Chondrocyte (in vitro differentiated cells): ENCODE results near the gene RPS14. TPM values are rescaled to one million over a fixed set of nuclear protein-coding genes. Genes with fewer than 3 reads are reported as not detected.
"Not testable (repeated sequence)": the region's sequence is repeated elsewhere in the genome, so short reads cannot be mapped to it uniquely, and the experiment has no call there.

ENCODE experiments used
- DNase-seq: peaks from one replicate; pipeline ENCODE4 v3.0.0; 2021; ENCODE audit warnings: mixed read lengths, low spot score
- H3K27ac Mint-ChIP-seq: one replicate; pipeline ENCODE4 v1.8.0; 2021; ENCODE audit warnings: mild to moderate bottlenecking, moderate library complexity, mixed read lengths; ENCODE audit not compliant: unreplicated experiment
- H3K27me3 Mint-ChIP-seq: 2 replicates; pipeline ENCODE4 v1.8.0; 2021; ENCODE audit warnings: low read depth, mixed read lengths
- H3K36me3 Mint-ChIP-seq: 2 replicates; pipeline ENCODE4 v1.8.0; 2021; ENCODE audit warnings: low read depth, mixed read lengths
- H3K4me1 Mint-ChIP-seq: 2 replicates; pipeline ENCODE4 v1.8.0; 2021; ENCODE audit warnings: low read depth, mild to moderate bottlenecking, mixed read lengths
- H3K4me3 Mint-ChIP-seq: one replicate; pipeline ENCODE4 v1.8.0; 2021; ENCODE audit warnings: mild to moderate bottlenecking, moderate library complexity, mixed read lengths; ENCODE audit not compliant: unreplicated experiment
- H3K9me3 Mint-ChIP-seq: 2 replicates; pipeline ENCODE4 v1.8.0; 2021; ENCODE audit warnings: low read depth, mixed read lengths
- total RNA-seq: library from RNA; stranded (reverse); gene quantifications from 3 replicates; pipeline ENCODE4 v1.2.1, GENCODE V29; 2021
- TF ChIP-seq, protein P1 (sequence below): fragments of 200-600 bp; sonication (generic); IDR thresholded peaks from 2 replicates; pipeline ENCODE4 v1.5.0; 2021; ENCODE audit warnings: antibody characterized with exemption, mild to moderate bottlenecking, moderate library complexity

Gene RPS14
- total RNA-seq, 1 donor from 2014 or later: 1,121 TPM

DNA sequence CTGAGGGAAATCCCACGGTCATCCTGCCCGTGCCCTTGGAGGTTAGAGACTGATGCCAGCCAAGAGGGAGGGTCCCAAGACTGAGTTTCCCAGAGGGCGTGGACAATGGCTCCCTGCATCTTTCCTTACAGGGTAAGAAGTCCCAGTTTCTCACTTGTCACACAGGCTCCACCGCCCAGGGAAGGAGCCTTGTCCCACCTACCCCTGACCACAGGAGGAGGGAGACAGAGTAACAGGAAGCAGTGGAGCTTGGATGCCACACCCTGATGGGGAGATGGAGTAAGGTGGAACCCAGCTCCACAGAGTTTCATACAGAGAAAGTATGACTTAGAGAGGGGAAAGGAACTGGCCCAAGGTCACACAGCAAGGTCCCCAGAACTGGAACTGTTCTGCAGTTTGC is 27.5 kb downstream of the RPS14 start:
- Mint-ChIP-seq H3K4me1 (no peaks in the 10 kb centered on the region), H3K27me3 (peaks cover 1% of the 10 kb centered on the region), H3K36me3 (no peaks in the 10 kb centered on the region), H3K4me3 (no peak overlapping the region), H3K9me3 (no peaks in the 10 kb centered on the region), H3K27ac (no peak overlapping the region)
- TF ChIP-seq, protein P1, sequence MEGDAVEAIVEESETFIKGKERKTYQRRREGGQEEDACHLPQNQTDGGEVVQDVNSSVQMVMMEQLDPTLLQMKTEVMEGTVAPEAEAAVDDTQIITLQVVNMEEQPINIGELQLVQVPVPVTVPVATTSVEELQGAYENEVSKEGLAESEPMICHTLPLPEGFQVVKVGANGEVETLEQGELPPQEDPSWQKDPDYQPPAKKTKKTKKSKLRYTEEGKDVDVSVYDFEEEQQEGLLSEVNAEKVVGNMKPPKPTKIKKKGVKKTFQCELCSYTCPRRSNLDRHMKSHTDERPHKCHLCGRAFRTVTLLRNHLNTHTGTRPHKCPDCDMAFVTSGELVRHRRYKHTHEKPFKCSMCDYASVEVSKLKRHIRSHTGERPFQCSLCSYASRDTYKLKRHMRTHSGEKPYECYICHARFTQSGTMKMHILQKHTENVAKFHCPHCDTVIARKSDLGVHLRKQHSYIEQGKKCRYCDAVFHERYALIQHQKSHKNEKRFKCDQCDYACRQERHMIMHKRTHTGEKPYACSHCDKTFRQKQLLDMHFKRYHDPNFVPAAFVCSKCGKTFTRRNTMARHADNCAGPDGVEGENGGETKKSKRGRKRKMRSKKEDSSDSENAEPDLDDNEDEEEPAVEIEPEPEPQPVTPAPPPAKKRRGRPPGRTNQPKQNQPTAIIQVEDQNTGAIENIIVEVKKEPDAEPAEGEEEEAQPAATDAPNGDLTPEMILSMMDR: no peak
- DNase-seq: no peak

DNA sequence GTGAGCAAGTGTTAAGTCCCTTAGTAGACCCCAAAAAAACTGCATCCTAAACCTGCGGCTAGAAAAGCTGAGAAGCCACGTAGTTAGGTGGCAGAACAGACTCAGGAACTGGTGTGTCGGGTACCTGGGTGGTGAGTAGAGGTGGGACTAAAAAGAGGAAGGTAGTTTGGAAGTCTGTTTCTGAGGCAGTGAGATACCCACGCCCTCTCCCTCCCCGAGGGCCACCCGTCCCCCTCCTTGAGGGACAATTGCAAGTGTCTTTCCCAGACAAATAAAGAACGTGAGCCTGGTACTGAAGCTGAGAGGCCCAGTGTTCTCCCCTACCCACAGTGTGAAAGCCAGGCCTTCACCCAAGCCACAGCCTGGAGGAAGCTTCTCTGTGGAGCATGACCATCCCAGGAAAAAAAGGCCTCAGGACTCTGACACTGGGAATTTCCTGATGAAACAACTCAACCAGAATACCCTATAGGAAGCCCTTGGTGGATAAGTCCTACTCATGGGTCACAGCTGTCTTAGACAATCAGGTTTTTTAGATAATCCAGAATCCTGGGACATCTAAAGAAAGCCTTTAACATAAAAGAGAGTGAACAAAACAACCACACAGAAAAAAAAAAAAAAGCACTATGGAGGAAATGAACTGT is 29.8 kb downstream of the RPS14 start:
- no peaks in the 10 kb centered on the region for H3K4me1 Mint-ChIP-seq
- TF ChIP-seq, protein P1: no peak
- no peaks in the 10 kb centered on the region for H3K36me3 Mint-ChIP-seq
- no peak overlapping the region for H3K4me3 Mint-ChIP-seq
- H3K9me3 Mint-ChIP-seq: no peaks in the 10 kb centered on the region
- H3K27ac Mint-ChIP-seq: no peak overlapping the region
- DNase-seq: no peak
- H3K27me3 Mint-ChIP-seq: peaks cover 4% of the 10 kb centered on the region

DNA sequence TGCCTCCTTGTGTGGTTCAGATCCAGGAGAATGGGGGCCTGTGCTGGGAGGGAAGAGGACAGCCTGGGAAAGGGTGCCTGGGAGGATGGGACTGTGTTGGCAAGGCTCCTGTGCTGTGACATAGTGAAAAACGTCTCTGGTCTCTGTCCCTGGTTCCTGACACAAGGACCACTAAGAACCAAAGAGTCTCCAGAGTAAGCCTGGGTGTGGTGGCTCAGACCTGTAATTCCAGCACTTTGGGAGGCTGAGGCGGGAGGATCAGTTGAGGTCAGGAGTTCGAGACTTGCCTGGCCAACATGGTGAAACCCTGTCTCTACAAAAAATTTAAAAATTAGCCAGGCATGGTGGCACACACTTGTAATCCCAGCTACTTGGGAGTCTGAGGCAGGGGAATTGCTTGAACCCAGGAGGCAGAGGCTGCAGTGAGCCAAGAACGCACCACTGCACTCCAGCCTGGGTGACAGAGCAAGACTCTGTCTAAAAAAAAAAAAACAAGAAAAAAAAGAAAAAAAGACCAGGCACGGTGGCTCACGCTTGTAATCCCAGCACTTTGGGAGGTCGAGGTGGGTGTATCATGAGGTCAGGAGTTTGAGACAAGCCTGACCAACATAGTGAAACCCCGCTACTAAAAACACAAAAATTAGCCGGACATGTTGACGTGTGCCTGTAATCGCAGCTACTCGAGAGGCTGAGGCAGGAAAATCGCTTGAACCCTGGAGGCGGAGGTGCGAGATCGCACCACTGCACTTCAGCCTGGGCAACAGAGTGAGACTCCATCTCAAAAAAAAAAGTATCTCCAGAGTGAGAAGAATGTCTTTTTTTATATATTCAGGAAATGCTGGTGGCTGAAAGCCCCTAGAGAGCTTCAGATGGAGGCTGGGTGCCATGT is 35.4 kb downstream of the RPS14 start:
- not testable (repeated sequence) for H3K27me3 Mint-ChIP-seq, H3K4me3 Mint-ChIP-seq, H3K36me3 Mint-ChIP-seq, DNase-seq, H3K9me3 Mint-ChIP-seq, H3K27ac Mint-ChIP-seq
- peaks cover 13% of the 10 kb centered on the region for H3K4me1 Mint-ChIP-seq

DNA sequence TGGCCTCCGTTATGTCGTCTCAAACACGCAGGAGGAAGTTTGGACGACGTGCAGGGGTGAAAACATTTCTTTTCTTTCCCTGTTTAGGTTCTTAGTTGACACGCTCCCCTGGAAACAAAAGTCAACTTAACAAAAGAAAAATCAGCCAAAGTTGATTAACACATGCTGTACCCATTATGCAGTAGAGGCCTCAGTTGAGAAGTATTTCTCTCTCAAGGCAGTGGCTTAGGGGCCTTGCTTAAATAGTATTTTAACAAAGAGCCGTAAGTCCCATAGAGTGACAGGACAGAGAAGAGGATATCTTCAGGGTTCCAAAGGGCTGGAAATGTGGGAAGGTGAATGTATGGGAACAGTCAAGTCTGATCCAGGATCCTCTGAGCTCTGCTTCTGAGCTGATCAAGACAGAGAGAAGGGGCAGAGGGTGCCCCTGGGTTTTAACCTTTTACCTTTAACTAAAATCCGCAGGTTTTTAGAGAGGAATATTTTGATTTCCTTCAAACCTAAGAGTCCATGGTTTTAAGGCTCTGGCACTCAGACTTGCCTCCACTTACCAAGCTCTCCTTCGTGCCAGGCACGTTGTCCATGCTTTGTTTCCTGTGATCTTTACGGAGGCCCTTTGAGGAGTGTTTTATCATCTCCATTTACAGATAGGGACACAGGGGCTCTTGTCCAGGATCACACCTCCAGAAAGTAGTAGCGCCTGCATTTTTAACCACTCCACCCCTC is 36.2 kb downstream of the RPS14 start:
- peaks cover 13% of the 10 kb centered on the region for H3K4me1 Mint-ChIP-seq
- TF ChIP-seq, protein P1: no peak
- no peaks in the 10 kb centered on the region for H3K36me3 Mint-ChIP-seq
- H3K27ac Mint-ChIP-seq: no peak overlapping the region
- DNase-seq: no peak
- peaks cover 3% of the 10 kb centered on the region for H3K27me3 Mint-ChIP-seq
- H3K4me3 Mint-ChIP-seq: no peak overlapping the region
- no peaks in the 10 kb centered on the region for H3K9me3 Mint-ChIP-seq

DNA sequence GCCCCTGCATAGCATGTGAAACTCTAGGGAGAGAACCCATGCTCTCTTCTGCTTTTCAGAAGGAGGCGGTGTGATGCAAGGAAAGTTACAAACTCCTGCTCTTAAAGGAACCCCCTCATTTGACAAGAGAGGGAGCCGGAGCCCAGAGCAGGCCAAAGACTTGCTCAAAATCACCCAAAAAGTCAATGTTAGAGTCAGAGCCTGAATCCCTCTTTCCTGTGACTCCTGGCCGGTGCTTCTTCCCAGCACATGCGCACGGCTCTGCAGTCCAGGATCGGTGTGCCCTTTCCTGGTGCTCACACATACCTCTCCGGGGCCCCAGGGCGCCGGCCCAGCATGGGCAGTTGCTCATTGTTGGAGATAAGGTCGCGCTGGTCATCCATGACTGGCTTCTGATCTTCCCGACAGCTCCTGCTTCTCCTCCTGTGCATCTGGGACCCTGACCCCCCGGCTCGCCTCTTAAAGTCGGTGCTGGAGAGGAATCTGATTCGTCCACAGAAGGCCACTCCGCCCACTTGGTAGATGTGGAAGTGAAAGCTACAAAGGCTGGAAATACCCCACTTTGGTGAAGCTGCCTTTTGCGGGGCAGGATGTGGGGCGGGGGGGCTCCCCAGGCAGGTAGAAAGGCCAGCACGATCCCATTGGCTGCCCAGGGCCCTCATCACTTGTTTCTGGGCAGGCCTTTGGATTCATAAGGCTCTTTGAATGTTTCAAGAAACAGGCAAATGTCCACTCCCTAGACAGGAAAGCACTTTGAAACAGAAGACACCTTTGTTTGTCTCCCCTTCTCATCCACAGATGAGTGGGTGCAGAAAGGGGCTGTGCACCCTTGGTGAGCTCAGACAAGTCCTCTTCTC is 37.0 kb downstream of the RPS14 start, which contains the start of gene CD74:
Gene CD74 (minus strand): TSS at position 592 of the 857 bp plus-strand sequence. CDS start 161 bp downstream, at position 431.
- no peak for DNase-seq
- Mint-ChIP-seq H3K27me3 (peaks cover 3% of the 10 kb centered on the region), H3K36me3 (no peaks in the 10 kb centered on the region), H3K4me3 (no peak within 1 kb of the TSS), H3K9me3 (no peaks in the 10 kb centered on the region), H3K4me1 (peaks cover 13% of the 10 kb centered on the region), H3K27ac (no peak within 1 kb of the TSS)
- TF ChIP-seq, protein P1: no peak
